ENCODE measurements around the gene CCDC88B.

Gene CCDC88B, protein sequence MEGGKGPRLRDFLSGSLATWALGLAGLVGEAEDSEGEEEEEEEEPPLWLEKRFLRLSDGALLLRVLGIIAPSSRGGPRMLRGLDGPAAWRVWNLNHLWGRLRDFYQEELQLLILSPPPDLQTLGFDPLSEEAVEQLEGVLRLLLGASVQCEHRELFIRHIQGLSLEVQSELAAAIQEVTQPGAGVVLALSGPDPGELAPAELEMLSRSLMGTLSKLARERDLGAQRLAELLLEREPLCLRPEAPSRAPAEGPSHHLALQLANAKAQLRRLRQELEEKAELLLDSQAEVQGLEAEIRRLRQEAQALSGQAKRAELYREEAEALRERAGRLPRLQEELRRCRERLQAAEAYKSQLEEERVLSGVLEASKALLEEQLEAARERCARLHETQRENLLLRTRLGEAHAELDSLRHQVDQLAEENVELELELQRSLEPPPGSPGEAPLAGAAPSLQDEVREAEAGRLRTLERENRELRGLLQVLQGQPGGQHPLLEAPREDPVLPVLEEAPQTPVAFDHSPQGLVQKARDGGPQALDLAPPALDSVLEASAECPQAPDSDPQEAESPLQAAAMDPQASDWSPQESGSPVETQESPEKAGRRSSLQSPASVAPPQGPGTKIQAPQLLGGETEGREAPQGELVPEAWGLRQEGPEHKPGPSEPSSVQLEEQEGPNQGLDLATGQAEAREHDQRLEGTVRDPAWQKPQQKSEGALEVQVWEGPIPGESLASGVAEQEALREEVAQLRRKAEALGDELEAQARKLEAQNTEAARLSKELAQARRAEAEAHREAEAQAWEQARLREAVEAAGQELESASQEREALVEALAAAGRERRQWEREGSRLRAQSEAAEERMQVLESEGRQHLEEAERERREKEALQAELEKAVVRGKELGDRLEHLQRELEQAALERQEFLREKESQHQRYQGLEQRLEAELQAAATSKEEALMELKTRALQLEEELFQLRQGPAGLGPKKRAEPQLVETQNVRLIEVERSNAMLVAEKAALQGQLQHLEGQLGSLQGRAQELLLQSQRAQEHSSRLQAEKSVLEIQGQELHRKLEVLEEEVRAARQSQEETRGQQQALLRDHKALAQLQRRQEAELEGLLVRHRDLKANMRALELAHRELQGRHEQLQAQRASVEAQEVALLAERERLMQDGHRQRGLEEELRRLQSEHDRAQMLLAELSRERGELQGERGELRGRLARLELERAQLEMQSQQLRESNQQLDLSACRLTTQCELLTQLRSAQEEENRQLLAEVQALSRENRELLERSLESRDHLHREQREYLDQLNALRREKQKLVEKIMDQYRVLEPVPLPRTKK (N-terminal part only)

DNA sequence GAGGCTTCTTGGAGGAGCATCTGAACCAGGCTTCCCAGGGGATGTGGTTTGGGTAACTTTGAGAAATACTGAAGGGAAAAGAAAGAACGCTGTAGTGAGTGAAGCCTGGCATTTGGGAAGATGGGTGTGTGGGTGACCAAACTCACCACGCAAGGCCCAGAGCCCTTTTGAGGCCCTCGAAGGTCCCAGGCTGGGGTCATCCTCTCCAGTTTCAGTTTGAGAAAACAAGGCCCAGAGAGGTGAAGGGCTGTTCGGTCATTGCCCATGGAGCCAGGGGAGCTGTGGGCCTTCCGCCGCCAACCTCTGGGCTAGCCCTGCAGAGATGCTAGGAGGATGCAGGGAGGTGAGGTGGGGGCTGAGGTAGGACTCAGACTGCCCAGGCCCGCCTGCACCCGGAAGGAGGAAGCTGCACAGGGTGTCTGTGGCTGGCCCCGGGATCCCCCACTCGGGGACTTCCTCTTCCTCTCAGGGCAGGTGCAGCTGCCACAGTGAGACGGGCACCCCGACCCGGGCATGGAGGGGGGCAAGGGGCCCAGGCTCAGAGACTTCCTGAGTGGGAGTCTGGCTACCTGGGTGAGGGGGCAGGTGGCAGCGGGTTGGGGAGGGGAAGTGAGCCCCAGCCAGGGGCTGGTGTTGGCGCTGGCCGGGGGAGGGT lies at the start of gene CCDC88B:
CCDC88B (plus strand) TSS at position 451 of the 655 bp plus-strand sequence; CDS start at position 514, 63 bp downstream.
- peak; percentile 92 for ATAC-seq (ENCODE audit: insufficient read depth, low read depth)
- Histone ChIP-seq H3K4me1 (ENCODE audit: insufficient read depth, low read length) (peaks cover 11% of the 10 kb centered on the region), H3K4me3 (ENCODE audit: low read depth in 1 of 2, low read length in 2 of 2) (no peak within 1 kb of the TSS), H3K9me3 (ENCODE audit: insufficient read depth, low read length, severe bottlenecking) (no peaks in the 10 kb centered on the region), H2AFZ (ENCODE audit: low read depth, low read length) (peak within 1 kb of the TSS; percentile 7; the same call in 1 of the 2 replicates), H3K36me3 (ENCODE audit: insufficient read depth, low read length) (no peaks in the 10 kb centered on the region), H3K27me3 (ENCODE audit: insufficient read depth, low read length, poor library complexity) (no peaks in the 10 kb centered on the region), H3K9ac (ENCODE audit: low read depth, low read length) (no peak within 1 kb of the TSS), H3K79me2 (ENCODE audit: insufficient read depth, low read length) (no peaks in the 10 kb centered on the region), H3K27ac (ENCODE audit: low read length) (no peak within 1 kb of the TSS), H3K4me2 (ENCODE audit: insufficient read depth, low read length) (no peak within 1 kb of the TSS), H4K20me1 (ENCODE audit: insufficient read depth, low read length) (no peaks in the 10 kb centered on the region; the same call in 1 of the 2 replicates)
- TF ChIP-seq, protein P1, sequence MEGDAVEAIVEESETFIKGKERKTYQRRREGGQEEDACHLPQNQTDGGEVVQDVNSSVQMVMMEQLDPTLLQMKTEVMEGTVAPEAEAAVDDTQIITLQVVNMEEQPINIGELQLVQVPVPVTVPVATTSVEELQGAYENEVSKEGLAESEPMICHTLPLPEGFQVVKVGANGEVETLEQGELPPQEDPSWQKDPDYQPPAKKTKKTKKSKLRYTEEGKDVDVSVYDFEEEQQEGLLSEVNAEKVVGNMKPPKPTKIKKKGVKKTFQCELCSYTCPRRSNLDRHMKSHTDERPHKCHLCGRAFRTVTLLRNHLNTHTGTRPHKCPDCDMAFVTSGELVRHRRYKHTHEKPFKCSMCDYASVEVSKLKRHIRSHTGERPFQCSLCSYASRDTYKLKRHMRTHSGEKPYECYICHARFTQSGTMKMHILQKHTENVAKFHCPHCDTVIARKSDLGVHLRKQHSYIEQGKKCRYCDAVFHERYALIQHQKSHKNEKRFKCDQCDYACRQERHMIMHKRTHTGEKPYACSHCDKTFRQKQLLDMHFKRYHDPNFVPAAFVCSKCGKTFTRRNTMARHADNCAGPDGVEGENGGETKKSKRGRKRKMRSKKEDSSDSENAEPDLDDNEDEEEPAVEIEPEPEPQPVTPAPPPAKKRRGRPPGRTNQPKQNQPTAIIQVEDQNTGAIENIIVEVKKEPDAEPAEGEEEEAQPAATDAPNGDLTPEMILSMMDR (IDR thresholded peaks at IDR 0.05; ENCODE audit: borderline replicate concordance, extremely low read depth, low read length, poor library complexity, severe bottlenecking), result no peak
- TF ChIP-seq EZH2 (IDR thresholded peaks at IDR 0.05; ENCODE audit: borderline replicate concordance, low read depth, low read length, severe bottlenecking), result no peak
- peak; percentile 77 for DNase-seq

DNA sequence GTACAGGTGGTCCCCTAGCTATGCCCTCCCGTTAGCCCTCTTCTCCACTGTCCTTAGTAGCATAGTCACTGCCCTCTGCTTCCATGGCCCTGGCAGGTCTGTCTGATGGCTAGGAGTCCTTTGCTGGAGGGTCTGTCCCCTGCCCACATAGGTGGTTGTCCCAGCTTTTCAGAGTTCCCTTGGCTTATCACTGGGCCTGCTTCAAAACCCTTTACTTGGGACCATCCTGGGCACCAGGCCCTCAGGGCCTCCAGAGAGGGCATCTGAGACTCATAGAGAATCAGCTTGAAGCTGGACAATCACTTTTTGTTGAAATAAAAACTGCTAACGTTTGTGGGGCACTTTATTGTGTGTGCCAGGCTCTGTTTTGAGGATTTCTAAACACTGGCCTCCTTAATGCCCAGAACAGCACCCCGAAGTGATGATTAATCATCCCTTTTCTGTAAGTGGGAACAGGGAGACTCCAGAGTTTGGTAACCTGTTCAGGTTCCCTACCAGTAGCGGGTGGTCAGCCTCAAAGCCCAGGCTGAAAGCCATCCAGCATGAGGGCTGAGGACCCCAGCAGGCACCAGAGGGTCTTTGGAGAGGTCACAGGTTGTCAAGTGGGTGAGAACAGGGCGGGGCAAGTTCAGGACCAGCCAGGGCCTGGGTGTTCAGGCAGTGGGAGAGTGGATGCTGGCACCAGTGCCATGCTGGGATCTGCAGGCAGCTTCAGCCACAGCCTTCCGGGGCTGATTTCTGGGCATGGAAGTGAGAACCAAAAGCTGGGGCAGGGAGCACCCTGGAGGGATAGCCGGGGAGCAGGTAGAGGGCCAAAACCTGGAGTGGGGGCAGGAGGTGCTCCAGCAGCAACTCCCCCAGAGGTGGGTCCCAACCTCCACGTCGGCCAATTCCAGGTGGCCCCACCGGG lies 49.4 kb upstream of the CCDC88B start:
- no peak overlapping the region for H3K27ac ChIP-seq (ENCODE audit: low read length)
- no peaks in the 10 kb centered on the region for H3K27me3 ChIP-seq (ENCODE audit: insufficient read depth, low read length, poor library complexity)
- DNase-seq, result no peak
- TF ChIP-seq, protein P1 (IDR thresholded peaks at IDR 0.05; ENCODE audit: borderline replicate concordance, extremely low read depth, low read length, poor library complexity, severe bottlenecking), result no peak
- TF ChIP-seq EZH2 (IDR thresholded peaks at IDR 0.05; ENCODE audit: borderline replicate concordance, low read depth, low read length, severe bottlenecking), result no peak
- H4K20me1 ChIP-seq (ENCODE audit: insufficient read depth, low read length), result no peaks in the 10 kb centered on the region; the same call in 1 of the 2 replicates
- 0 out of 2 replicates have a peak, but pooled peaks cover 2% of the 10 kb centered on the region for H3K36me3 ChIP-seq (ENCODE audit: insufficient read depth, low read length)
- H3K4me1 ChIP-seq (ENCODE audit: insufficient read depth, low read length), result peaks cover 22% of the 10 kb centered on the region
- H3K79me2 ChIP-seq (ENCODE audit: insufficient read depth, low read length), result peaks cover 8% of the 10 kb centered on the region; the same call in 1 of the 2 replicates
- no peak overlapping the region for H3K4me3 ChIP-seq (ENCODE audit: low read depth in 1 of 2, low read length in 2 of 2)
- no peak overlapping the region for H2AFZ ChIP-seq (ENCODE audit: low read depth, low read length)
- H3K9me3 ChIP-seq (ENCODE audit: insufficient read depth, low read length, severe bottlenecking), result no peaks in the 10 kb centered on the region
- no peak overlapping the region for H3K9ac ChIP-seq (ENCODE audit: low read depth, low read length)
- H3K4me2 ChIP-seq (ENCODE audit: insufficient read depth, low read length), result no peak overlapping the region
- no peak for ATAC-seq (ENCODE audit: insufficient read depth, low read depth)

All from DND-41 (cell line).